B cell (primary cell): ENCODE results near the gene PTGDR2. TPM values are rescaled to one million over a fixed set of nuclear protein-coding genes. Genes with fewer than 3 reads are reported as not detected.

Source experiments
- ATAC-seq: fragments of 200-7000 bp; cut with Tn5 transposase; one replicate; pipeline ENCODE4 v1.10.0; 2021; ENCODE audit warnings: low read depth, mild to moderate bottlenecking, moderate number of reproducible peaks, moderate library complexity
- CTCF ChIA-PET: fragments of 350-600 bp; sonication (Branson Sonifier 250); formaldehyde crosslinking; loops from one replicate; lab custom pipeline; 2021; ENCODE audit warnings: antibody characterized with exemption, inconsistent platforms; lab: Charles Lee
- POLR2A ChIA-PET: fragments of 350-600 bp; sonication (Branson Sonifier 250); formaldehyde crosslinking; loops from one replicate; lab custom pipeline; 2021; ENCODE audit warnings: antibody characterized with exemption; lab: Charles Lee
- DNase-seq: peaks from one replicate; pipeline ENCODE4 v3.0.0; 2013
- H2AFZ ChIP-seq: 2 replicates; pipeline ENCODE4 v1.6.1; 2012; ENCODE audit warnings: mild to moderate bottlenecking, low read depth, low read length; ENCODE audit not compliant: insufficient read depth, poor library complexity, severe bottlenecking
- H3K27ac ChIP-seq, 2 donors: 1 replicate in 1 of 2; 2 replicates in 1 of 2; pipeline ENCODE4 v1.5.1; 2012 to 2013; ENCODE audit warnings: low read length in 2 of 2, mild to moderate bottlenecking in 2 of 2, moderate library complexity in 1 of 2
- H3K27me3 ChIP-seq, 4 experiments: fragments of 200-600 bp in 1 of 4; sonication (generic) in 1 of 4; replicated peaks in 1 of 4; 1 replicate in 2 of 4; 2 replicates in 2 of 4; pipeline versions ENCODE4 v1.6.1 to v1.7.0; 2013 to 2016; ENCODE audit warnings: low read length in 3 of 4, mild to moderate bottlenecking in 2 of 4, mixed read lengths in 1 of 4, moderate library complexity in 1 of 4; ENCODE audit not compliant: insufficient read depth in 4 of 4, control insufficient read depth in 3 of 4; ENCODE audit errors: control extremely low read depth in 1 of 4
- H3K36me3 ChIP-seq, 2 experiments: replicated peaks in 1 of 2; 1 replicate in 1 of 2; 2 replicates in 1 of 2; pipeline versions ENCODE4 v1.6.1 to v1.7.1; 2013; ENCODE audit warnings: low read length in 1 of 2; ENCODE audit not compliant: insufficient read depth in 2 of 2, control insufficient read depth in 1 of 2; ENCODE audit errors: control extremely low read depth in 1 of 2, extremely low read depth in 1 of 2
- H3K4me1 ChIP-seq, 2 donors: fragments of 200-600 bp in 1 of 2; sonication (generic) in 1 of 2; 1 replicate in 1 of 2; 2 replicates in 1 of 2; pipeline versions ENCODE4 v1.5.1 to v1.6.1; 2013 to 2017; ENCODE audit warnings: low read length in 2 of 2; ENCODE audit not compliant: control insufficient read depth in 2 of 2, insufficient read depth in 2 of 2
- H3K4me2 ChIP-seq: replicated peaks from 2 replicates; pipeline ENCODE3; 2012; ENCODE audit warnings: mild to moderate bottlenecking, low read depth, low read length; ENCODE audit not compliant: poor library complexity, severe bottlenecking
- H3K4me3 ChIP-seq, 5 experiments: fragments of 200-600 bp in 1 of 5; sonication (generic) in 1 of 5; 1 replicate in 3 of 5; 2 replicates in 2 of 5; pipeline versions ENCODE4 v1.5.1 to v1.7.0; 2011 to 2016; ENCODE audit warnings: low read length in 4 of 5, mild to moderate bottlenecking in 4 of 5, low read depth in 2 of 5, control low read depth in 1 of 5, moderate library complexity in 1 of 5; ENCODE audit not compliant: insufficient read depth in 1 of 5; ENCODE audit errors: control extremely low read depth in 1 of 5, extremely low read depth in 1 of 5
- H3K79me2 ChIP-seq: fragments of 200-600 bp; sonication (generic); one replicate; pipeline ENCODE4 v1.6.0; 2016; ENCODE audit warnings: low read length; ENCODE audit not compliant: control insufficient read depth, insufficient read depth
- H3K9ac ChIP-seq: fragments of 200-600 bp; sonication (generic); 2 replicates; pipeline ENCODE4 v1.6.1; 2017; ENCODE audit warnings: mild to moderate bottlenecking, low read length, moderate library complexity
- H3K9me3 ChIP-seq, 3 donors: one replicate each; pipeline versions ENCODE4 v1.6.1 to v1.7.1; 2013; ENCODE audit warnings: low read length in 2 of 3; ENCODE audit not compliant: control insufficient read depth in 2 of 3, insufficient read depth in 1 of 3; ENCODE audit errors: control extremely low read depth in 1 of 3
- H4K20me1 ChIP-seq: 2 replicates; pipeline ENCODE4 v1.6.0; 2012; ENCODE audit warnings: mild to moderate bottlenecking, low read length; ENCODE audit not compliant: insufficient read depth, control insufficient read depth, poor library complexity, severe bottlenecking
- H3K27ac Mint-ChIP-seq: one replicate; pipeline ENCODE4 v1.8.0; 2021; ENCODE audit warnings: mixed read lengths
- H3K27me3 Mint-ChIP-seq: one replicate; pipeline ENCODE4 v1.8.0; 2021; ENCODE audit warnings: mixed read lengths
- H3K4me1 Mint-ChIP-seq: one replicate; pipeline ENCODE4 v1.8.0; 2021; ENCODE audit warnings: mixed read lengths
- H3K4me3 Mint-ChIP-seq: one replicate; pipeline ENCODE4 v1.8.0; 2021; ENCODE audit warnings: mixed read lengths
- H3K9me3 Mint-ChIP-seq: one replicate; pipeline ENCODE4 v1.8.0; 2022; ENCODE audit warnings: mixed read lengths; ENCODE audit not compliant: insufficient read depth
- EZH2 ChIP-seq: IDR thresholded peaks from 2 replicates; pipeline ENCODE4 v1.6.1; 2012; ENCODE audit warnings: borderline replicate concordance, low read depth, mild to moderate bottlenecking, moderate library complexity, low read length; ENCODE audit not compliant: insufficient read depth, poor library complexity, severe bottlenecking
- WGBS: methylation state at CpG from one replicate; pipeline ENCODE4 v1.1.5; 2013; ENCODE audit warnings: missing lambda C conversion rate; ENCODE audit not compliant: insufficient coverage; 5-methylcytosine and 5-hydroxymethylcytosine counted together
- intact Hi-C: fragments of 100-400 bp; cut with micrococcal nuclease; formaldehyde crosslinking; loops from one replicate; pipeline ENCODE4 v1.10.0; 2022
- polyA plus RNA-seq: library from polyadenylated mRNA; depleted of rRNA; stranded (reverse); fragments of >200 nt; gene quantifications from 2 replicates; pipeline ENCODE4 v1.2.3, GENCODE V29; 2012
- total RNA-seq, 2 donors: library from RNA; stranded (reverse); fragments of 120-200 nt in 1 of 2; gene quantifications; 1 replicate in 1 of 2; 2 replicates in 1 of 2; pipeline versions ENCODE4 v1.2.3 to v1.2.4, GENCODE V29; 2013 to 2022
- TF ChIP-seq, protein P1 (sequence below): fragments of 200-600 bp; IDR thresholded peaks from one replicate; pipeline ENCODE4 v1.8.0; 2022; ENCODE audit warnings: antibody characterized with exemption, mild to moderate bottlenecking

The PTGDR2 gene
- total and polyA plus RNA-seq, 2 donors (not counting 1 experiment from before 2014, with no cell fraction given), result 0.03 TPM; not detected in 1

DNA sequence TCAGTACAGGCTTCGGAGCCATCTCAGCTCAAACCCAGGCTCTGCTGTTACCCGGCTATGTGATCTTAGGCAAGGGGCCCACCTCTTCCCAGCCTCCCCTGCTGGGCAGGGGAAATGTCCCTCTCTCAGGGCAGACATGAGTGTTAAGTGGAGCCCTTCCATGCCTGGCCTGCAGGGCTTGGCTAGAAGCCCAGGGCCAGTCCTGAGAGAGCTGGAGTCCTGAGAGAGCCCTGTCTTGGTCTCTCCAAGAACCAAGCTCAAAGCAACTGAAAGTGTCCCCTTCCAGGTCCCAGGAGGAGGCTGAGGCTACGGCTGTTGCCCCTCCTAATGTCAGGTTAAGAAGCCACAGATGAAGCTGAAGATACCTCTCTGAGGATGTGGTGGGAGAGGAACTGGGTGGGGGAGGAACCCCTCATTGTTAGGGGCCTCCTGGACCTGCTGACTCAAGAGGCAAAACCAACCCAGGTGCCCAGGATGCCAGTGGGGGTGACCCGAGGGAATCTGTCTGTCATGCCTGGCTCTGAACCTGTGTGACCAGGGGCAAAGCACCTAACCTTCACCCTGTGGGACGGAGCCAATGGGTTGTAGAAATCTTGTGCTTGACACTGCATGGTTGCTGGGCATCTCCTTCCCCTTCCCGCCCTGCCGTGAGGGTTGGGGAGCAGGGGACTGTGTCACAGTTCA lies 15.8 kb upstream of the PTGDR2 start:
- no peaks in the 10 kb centered on the region for H3K36me3 ChIP-seq
- Mint-ChIP-seq H3K4me3 (no peak overlapping the region), H3K9me3 (no peaks in the 10 kb centered on the region), H3K27ac (no peak overlapping the region), H3K4me1 (no peaks in the 10 kb centered on the region), H3K27me3 (no peaks in the 10 kb centered on the region)
- no peak overlapping the region for H2AFZ ChIP-seq
- H3K27ac ChIP-seq, result no peak overlapping the region
- 71% methylated on average over 5 of the region's 7 CpGs for WGBS
- DNase-seq (no peak), ATAC-seq (no peak)
- no peaks in the 10 kb centered on the region for H4K20me1 ChIP-seq
- H3K4me3 ChIP-seq, result no peak overlapping the region
- H3K9me3 ChIP-seq, result no peaks in the 10 kb centered on the region
- H3K79me2 ChIP-seq, result no peaks in the 10 kb centered on the region
- H3K27me3 ChIP-seq, result no peaks in the 10 kb centered on the region
- no peak overlapping the region for H3K9ac ChIP-seq
- intact Hi-C loops, result no loop called here
- H3K4me1 ChIP-seq, result no peaks in the 10 kb centered on the region
- H3K4me2 ChIP-seq, result no peak overlapping the region
- POLR2A ChIA-PET, result no interaction called here
- TF ChIP-seq, protein P1, sequence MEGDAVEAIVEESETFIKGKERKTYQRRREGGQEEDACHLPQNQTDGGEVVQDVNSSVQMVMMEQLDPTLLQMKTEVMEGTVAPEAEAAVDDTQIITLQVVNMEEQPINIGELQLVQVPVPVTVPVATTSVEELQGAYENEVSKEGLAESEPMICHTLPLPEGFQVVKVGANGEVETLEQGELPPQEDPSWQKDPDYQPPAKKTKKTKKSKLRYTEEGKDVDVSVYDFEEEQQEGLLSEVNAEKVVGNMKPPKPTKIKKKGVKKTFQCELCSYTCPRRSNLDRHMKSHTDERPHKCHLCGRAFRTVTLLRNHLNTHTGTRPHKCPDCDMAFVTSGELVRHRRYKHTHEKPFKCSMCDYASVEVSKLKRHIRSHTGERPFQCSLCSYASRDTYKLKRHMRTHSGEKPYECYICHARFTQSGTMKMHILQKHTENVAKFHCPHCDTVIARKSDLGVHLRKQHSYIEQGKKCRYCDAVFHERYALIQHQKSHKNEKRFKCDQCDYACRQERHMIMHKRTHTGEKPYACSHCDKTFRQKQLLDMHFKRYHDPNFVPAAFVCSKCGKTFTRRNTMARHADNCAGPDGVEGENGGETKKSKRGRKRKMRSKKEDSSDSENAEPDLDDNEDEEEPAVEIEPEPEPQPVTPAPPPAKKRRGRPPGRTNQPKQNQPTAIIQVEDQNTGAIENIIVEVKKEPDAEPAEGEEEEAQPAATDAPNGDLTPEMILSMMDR, result no peak
- TF ChIP-seq EZH2, result no peak
- CTCF ChIA-PET, result interaction anchor here (1.0 to 1.3 kb wide), 3 partner anchors 15 to 41 kb away, joined by 3 to 4 read pairs (median 3); no protein-coding TSS in a partner anchor

DNA sequence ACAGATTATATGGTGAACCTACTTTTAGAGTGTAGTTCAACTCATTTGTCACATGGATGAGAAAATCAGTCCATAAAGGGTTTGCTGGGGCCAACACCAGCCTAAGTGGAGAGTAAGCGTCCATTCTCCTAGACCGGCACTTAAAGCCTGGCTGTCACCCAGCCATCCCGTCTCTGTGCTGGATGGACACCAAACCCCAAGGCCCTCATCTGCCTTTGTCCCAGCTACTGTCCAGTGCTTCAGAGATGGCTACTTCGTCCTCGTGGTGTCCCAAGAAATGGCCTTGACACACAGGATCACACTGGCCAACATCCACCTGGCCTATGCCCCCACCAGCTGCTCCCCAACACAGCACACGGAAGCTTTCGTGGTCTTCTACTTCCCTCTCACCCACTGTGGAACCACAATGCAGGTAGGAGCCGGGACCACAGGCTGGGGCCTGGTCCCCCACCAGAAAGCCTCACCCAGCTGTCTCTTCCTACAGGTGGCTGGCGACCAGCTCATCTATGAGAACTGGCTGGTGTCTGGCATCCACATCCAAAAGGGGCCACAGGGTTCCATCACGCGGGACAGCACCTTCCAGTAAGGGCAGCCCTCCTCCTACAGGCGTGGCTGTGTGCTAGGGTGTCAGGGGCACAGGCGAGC lies 15.1 kb upstream of the PTGDR2 start:
- no peak for ATAC-seq
- 58% methylated on average over 13 of the region's 13 CpGs for WGBS
- H3K4me3 ChIP-seq, result no peak overlapping the region
- TF ChIP-seq, protein P1, result no peak
- TF ChIP-seq EZH2, result no peak
- Mint-ChIP-seq H3K4me3 (no peak overlapping the region), H3K4me1 (no peaks in the 10 kb centered on the region), H3K27me3 (no peaks in the 10 kb centered on the region), H3K27ac (no peak overlapping the region), H3K9me3 (no peaks in the 10 kb centered on the region)
- CTCF ChIA-PET, result interaction anchor here (0.6 to 1.3 kb wide), 2 partner anchors 40 to 83 kb away, joined by 3 to 4 read pairs; no protein-coding TSS in a partner anchor
- no peaks in the 10 kb centered on the region for H3K4me1 ChIP-seq
- no peak for DNase-seq
- no peak overlapping the region for H3K27ac ChIP-seq
- no peaks in the 10 kb centered on the region for H3K27me3 ChIP-seq
- H4K20me1 ChIP-seq, result no peaks in the 10 kb centered on the region
- no peaks in the 10 kb centered on the region for H3K36me3 ChIP-seq
- intact Hi-C loops, result no loop called here
- H3K4me2 ChIP-seq, result no peak overlapping the region
- no peak overlapping the region for H3K9ac ChIP-seq
- no peak overlapping the region for H2AFZ ChIP-seq
- no peaks in the 10 kb centered on the region for H3K9me3 ChIP-seq
- POLR2A ChIA-PET, result no interaction called here
- H3K79me2 ChIP-seq, result no peaks in the 10 kb centered on the region
